Kidney epithelial cell (primary cell): ENCODE measurements around the gene LTBP3. TPM values are rescaled to one million over a fixed set of nuclear protein-coding genes. Genes with fewer than 3 reads are reported as not detected.

Source experiments
- DNase-seq: peaks from one replicate; pipeline ENCODE4 v3.0.0-alpha.2; 2010; ENCODE audit warnings: low read depth
- H3K27me3 ChIP-seq: 2 replicates; pipeline ENCODE4 v1.6.0; 2011; ENCODE audit warnings: low read length; ENCODE audit not compliant: control insufficient read depth, insufficient read depth
- H3K36me3 ChIP-seq: 2 replicates; pipeline ENCODE4 v1.5.1; 2011; ENCODE audit warnings: low read length; ENCODE audit not compliant: control insufficient read depth, insufficient read depth
- H3K4me3 ChIP-seq: 2 replicates; pipeline ENCODE4 v1.5.1; 2011; ENCODE audit warnings: low read depth, mild to moderate bottlenecking, control low read depth, low read length
- total RNA-seq: library from RNA; depleted of rRNA; stranded (reverse); fragments of >200 nt; gene quantifications from 2 replicates; pipeline ENCODE4 v1.2.3, GENCODE V29; 2015
- TF ChIP-seq, protein P1 (sequence below): IDR thresholded peaks from 2 replicates; pipeline ENCODE4 v1.5.1; 2011; ENCODE audit warnings: mild to moderate bottlenecking, moderate library complexity, low read length, control low read depth, inconsistent platforms; ENCODE audit not compliant: insufficient read depth, poor library complexity, severe bottlenecking

LTBP3 gene
- total RNA-seq, 1 donor from 2014 or later: 116 TPM

DNA sequence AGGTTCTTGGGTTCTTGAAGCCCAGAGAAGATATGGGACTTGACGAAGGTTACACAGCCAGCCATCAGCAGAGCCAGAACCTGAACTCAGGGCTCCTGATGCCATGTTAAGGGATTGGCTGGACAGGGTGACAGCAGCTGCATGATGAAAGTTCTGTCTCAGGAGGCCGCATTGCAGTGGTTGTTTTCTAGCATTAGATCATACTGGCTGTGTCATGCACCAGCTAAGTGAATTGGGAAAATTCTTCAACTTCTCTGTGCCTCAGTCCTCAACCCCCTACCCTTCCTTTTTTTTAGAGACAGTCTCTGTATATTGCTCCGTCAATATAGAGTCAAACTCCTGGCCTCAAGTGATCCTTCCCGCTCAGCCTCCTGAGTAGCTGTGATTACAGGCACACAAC is 5.4 kb upstream of the LTBP3 start:
- TF ChIP-seq, protein P1, sequence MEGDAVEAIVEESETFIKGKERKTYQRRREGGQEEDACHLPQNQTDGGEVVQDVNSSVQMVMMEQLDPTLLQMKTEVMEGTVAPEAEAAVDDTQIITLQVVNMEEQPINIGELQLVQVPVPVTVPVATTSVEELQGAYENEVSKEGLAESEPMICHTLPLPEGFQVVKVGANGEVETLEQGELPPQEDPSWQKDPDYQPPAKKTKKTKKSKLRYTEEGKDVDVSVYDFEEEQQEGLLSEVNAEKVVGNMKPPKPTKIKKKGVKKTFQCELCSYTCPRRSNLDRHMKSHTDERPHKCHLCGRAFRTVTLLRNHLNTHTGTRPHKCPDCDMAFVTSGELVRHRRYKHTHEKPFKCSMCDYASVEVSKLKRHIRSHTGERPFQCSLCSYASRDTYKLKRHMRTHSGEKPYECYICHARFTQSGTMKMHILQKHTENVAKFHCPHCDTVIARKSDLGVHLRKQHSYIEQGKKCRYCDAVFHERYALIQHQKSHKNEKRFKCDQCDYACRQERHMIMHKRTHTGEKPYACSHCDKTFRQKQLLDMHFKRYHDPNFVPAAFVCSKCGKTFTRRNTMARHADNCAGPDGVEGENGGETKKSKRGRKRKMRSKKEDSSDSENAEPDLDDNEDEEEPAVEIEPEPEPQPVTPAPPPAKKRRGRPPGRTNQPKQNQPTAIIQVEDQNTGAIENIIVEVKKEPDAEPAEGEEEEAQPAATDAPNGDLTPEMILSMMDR: no peak
- no peaks in the 10 kb centered on the region for H3K27me3 ChIP-seq
- no peak for DNase-seq
- no peaks in the 10 kb centered on the region for H3K36me3 ChIP-seq
- H3K4me3 ChIP-seq: no peak overlapping the region

GRCh38 chr11:65562788-65563187 is 4.6 kb upstream of the LTBP3 start:
- Histone ChIP-seq H3K36me3 (no peaks in the 10 kb centered on the region), H3K4me3 (no peak overlapping the region), H3K27me3 (no peaks in the 10 kb centered on the region)
- TF ChIP-seq, protein P1: no peak
- no peak for DNase-seq

DNA sequence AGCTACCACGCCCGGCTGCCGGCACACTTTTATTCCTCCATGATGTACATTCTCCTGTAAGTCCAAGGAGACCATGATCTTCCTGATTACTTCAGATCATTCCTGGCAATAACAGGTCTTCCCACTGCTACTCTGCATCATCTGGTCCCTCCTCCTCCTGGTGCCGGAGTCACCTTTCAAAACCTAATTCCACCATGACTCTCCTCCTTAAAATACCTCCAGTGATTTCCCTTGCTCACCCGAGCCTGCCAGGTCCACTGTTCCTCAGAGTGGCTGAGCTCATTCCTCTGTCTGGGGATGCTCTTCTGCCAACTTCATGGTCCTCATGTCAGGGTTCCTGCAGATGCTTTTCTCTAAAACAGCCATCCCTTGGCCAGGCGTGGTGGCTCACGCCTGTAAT is 3.9 kb upstream of the LTBP3 start:
- Histone ChIP-seq H3K27me3 (no peaks in the 10 kb centered on the region), H3K4me3 (no peak overlapping the region), H3K36me3 (no peaks in the 10 kb centered on the region)
- no peak for DNase-seq
- TF ChIP-seq, protein P1: no peak

DNA sequence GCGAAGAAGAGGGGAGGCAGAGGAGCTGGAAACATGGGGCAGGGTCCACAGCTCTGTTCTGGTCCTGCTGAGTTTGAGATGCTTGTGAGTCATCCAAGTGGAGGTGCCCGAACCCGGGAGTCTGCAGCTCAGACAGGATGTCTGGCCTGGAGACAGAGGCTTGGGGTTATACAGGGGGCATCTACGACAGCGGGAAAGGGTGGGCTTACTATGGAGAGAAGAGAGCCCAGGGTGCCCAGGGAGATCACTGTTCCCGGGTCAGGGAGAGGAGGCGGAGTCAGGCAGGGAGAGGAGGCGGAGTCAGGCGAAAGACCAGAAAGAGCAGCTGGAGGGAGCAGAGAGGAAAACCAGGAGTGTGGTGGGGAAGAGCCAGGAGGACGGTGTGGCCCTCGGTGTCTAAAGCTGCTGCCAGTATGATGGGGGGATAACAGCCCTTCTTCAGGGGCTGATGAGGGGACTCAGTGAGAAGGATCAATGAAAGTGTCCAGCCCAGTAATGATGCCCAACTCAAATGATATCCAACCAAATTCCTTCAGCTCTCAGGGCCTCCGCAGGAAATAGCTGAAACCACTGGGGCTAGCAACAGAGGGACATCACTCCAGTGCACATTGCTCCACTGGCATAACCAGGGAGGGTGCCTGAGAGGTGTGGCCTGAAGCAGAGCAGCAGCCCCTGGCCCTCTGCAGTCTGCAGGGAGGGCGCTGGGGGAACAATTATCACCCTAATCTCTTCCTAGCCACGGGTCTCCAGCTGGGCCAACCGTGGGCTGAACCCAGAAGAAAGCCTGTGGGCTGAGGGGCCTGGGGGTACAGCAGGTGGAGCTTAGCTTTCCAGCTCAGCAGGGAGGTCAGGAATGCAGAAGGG is 2.6 kb upstream of the LTBP3 start:
- TF ChIP-seq, protein P1: no peak
- DNase-seq: no peak

DNA sequence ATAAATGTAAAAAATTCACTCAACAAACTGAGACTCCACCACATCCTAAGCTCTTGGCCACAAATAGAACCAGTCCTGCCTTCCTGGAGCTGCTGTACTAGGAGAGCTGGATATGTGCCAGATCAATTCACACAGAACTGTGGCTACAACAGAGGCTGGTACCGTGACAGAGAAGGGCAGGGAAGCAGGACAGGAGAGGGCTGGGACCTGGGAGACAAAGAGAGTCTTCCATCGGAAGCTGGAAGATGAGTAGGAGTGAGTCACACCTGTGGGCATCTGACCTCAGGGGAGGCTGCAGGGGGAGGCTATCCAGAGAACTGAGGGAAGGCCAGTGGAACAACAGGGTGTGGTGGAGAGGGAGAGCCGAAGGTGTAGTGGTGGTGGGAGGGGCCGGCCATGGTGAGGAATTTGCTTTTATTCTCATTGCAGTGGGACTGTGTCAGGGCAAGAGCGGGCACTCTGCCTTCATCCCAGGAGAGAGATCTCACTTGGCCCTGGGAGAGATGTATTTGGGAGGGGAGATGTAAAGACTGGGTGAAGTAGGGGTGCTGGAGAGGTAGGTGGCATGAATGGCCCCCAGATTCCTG is 1.9 kb upstream of the LTBP3 start:
- Histone ChIP-seq H3K27me3 (no peaks in the 10 kb centered on the region), H3K4me3 (no peak overlapping the region), H3K36me3 (no peaks in the 10 kb centered on the region)
- TF ChIP-seq, protein P1: no peak
- no peak for DNase-seq

More for the DNA sequence above, 2.6 kb upstream of the LTBP3 start:
- H3K36me3 ChIP-seq: no peaks in the 10 kb centered on the region
- no peaks in the 10 kb centered on the region for H3K27me3 ChIP-seq
- no peak overlapping the region for H3K4me3 ChIP-seq

DNA sequence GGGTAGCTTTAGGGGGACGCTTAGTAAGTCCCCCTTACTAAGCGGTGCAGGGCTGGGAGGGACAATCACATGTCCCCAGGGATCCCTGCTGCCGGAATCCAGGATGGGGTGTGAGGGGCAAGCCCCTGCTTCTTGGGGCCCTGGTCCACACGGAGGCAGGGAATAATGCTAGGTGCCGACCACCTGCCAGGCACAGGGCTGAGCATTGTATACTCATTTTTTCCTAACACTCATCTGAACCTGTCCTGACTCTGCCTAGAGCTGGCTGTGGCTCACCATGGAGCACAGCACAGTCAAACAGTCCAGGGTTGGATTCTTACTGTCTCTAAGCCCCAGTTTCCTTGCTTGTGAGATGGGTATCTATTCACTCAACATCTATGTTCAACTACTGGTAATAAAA is 1.4 kb upstream of the LTBP3 start:
- TF ChIP-seq, protein P1: no peak
- Histone ChIP-seq H3K27me3 (no peaks in the 10 kb centered on the region), H3K4me3 (no peak overlapping the region), H3K36me3 (no peaks in the 10 kb centered on the region)
- no peak for DNase-seq
